CD4-positive, CD25-positive, alpha-beta regulatory T cell (primary cell): ENCODE results near the gene ATN1. TPM values are rescaled to one million over a fixed set of nuclear protein-coding genes. Genes with fewer than 3 reads are reported as not detected.

Source experiments
- ATAC-seq, 2 donors: fragments of 150-1000 bp; cut with Tn5 transposase; one replicate each; pipeline ENCODE4 v1.10.0; 2021; ENCODE audit warnings: low read depth in 2 of 2, moderate number of reproducible peaks in 2 of 2, moderate library complexity in 1 of 2
- DNase-seq, 3 donors: peaks; one replicate each; pipeline versions ENCODE4 v3.0.0 to v3.0.0-alpha.2; 2012 to 2022; ENCODE audit warnings: mixed read lengths in 1 of 3
- H3K27ac ChIP-seq: one replicate; pipeline ENCODE4 v1.7.0; 2013; ENCODE audit warnings: mild to moderate bottlenecking, low read length; ENCODE audit not compliant: insufficient read depth, poor library complexity, severe bottlenecking
- H3K27me3 ChIP-seq: one replicate; pipeline ENCODE4 v1.7.0; 2013; ENCODE audit warnings: low read length; ENCODE audit not compliant: control insufficient read depth, insufficient read depth
- H3K36me3 ChIP-seq: one replicate; pipeline ENCODE4 v1.7.0; 2013; ENCODE audit warnings: mild to moderate bottlenecking, low read length, moderate library complexity; ENCODE audit not compliant: control insufficient read depth, insufficient read depth
- H3K4me1 ChIP-seq: 2 replicates; pipeline ENCODE4 v1.7.0; 2013; ENCODE audit warnings: mild to moderate bottlenecking, low read length; ENCODE audit not compliant: insufficient read depth, control insufficient read depth, poor library complexity, severe bottlenecking
- H3K4me3 ChIP-seq: one replicate; pipeline ENCODE4 v1.7.0; 2013; ENCODE audit warnings: low read depth, mild to moderate bottlenecking, low read length, moderate library complexity
- H3K9me3 ChIP-seq, 2 experiments: 1 replicate in 1 of 2; 2 replicates in 1 of 2; pipeline ENCODE4 v1.7.0; 2013; ENCODE audit warnings: low read length in 2 of 2, mild to moderate bottlenecking in 1 of 2, moderate library complexity in 1 of 2; ENCODE audit not compliant: control insufficient read depth in 2 of 2
- H3K27ac Mint-ChIP-seq, 3 donors: one replicate each; pipeline ENCODE4 v1.8.0; 2020 to 2022; ENCODE audit warnings: mild to moderate bottlenecking in 3 of 3, mixed read lengths in 3 of 3, moderate library complexity in 2 of 3
- H3K27me3 Mint-ChIP-seq: one replicate; pipeline ENCODE4 v1.8.0; 2022; ENCODE audit warnings: mild to moderate bottlenecking, mixed read lengths
- H3K36me3 Mint-ChIP-seq: one replicate; pipeline ENCODE4 v1.8.0; 2020; ENCODE audit warnings: mixed read lengths
- H3K4me1 Mint-ChIP-seq, 4 donors: one replicate each; pipeline ENCODE4 v1.8.0; 2020 to 2022; ENCODE audit warnings: mixed read lengths in 4 of 4, mild to moderate bottlenecking in 1 of 4
- H3K4me3 Mint-ChIP-seq, 4 donors: one replicate each; pipeline ENCODE4 v1.8.0; 2020 to 2022; ENCODE audit warnings: mild to moderate bottlenecking in 4 of 4, mixed read lengths in 4 of 4, moderate library complexity in 3 of 4
- H3K9me3 Mint-ChIP-seq, 7 donors: one replicate each; pipeline ENCODE4 v1.8.0; 2020 to 2022; ENCODE audit warnings: mixed read lengths in 7 of 7, mild to moderate bottlenecking in 3 of 7, moderate library complexity in 2 of 7
- polyA plus RNA-seq, 4 donors: library from polyadenylated mRNA; unstranded; fragments of 300-500 nt; fragmentation: Illumina TruSeq; gene quantifications; one replicate each; pipeline ENCODE4 v1.2.3, GENCODE V29; 2021
- total RNA-seq: library from RNA; stranded (reverse); gene quantifications from one replicate; pipeline ENCODE4 v1.2.3, GENCODE V29; 2022

The ATN1 gene
- total and polyA plus RNA-seq, 5 donors from 2014 or later, result 0.17 to 27.5 (median 0.60) TPM

GRCh38 chr12:6923851-6924250, 3.9 kb upstream of the ATN1 start:
- Histone ChIP-seq H3K27me3 (no peaks in the 10 kb centered on the region), H3K4me1 (peaks cover 20% of the 10 kb centered on the region), H3K27ac (peak overlapping the region; percentile 55), H3K9me3 (no peaks in the 10 kb centered on the region), H3K36me3 (peaks cover 14% of the 10 kb centered on the region), H3K4me3 (no peak overlapping the region)
- Mint-ChIP-seq H3K4me1 (peaks cover 0 to 36% (median 23%) of the 10 kb centered on the region in 4 donors), H3K36me3 (peaks cover 16% of the 10 kb centered on the region), H3K9me3 (no peaks in the 10 kb centered on the region), H3K4me3 (peak overlapping the region in 2 of 4 donors; percentile 80 to 97), H3K27ac (peak overlapping the region; percentile 93 to 96 (median 95)), H3K27me3 (no peaks in the 10 kb centered on the region)
- no peak for DNase-seq
- no peak for ATAC-seq

- Histone ChIP-seq H3K4me3 (no peak overlapping the region), H3K4me1 (peaks cover 31% of the 10 kb centered on the region), H3K27ac (peak overlapping the region; percentile 55), H3K36me3 (peaks cover 9% of the 10 kb centered on the region), H3K9me3 (no peaks in the 10 kb centered on the region), H3K27me3 (no peaks in the 10 kb centered on the region)
- Mint-ChIP-seq H3K27me3 (no peaks in the 10 kb centered on the region), H3K36me3 (peaks cover 3% of the 10 kb centered on the region), H3K9me3 (no peaks in the 10 kb centered on the region), H3K4me1 (peaks cover 6 to 43% (median 31%) of the 10 kb centered on the region in 4 donors), H3K4me3 (peak overlapping the region; percentile 43 to 97 (median 67)), H3K27ac (peak overlapping the region in 2 of 3 donors; percentile 93 to 96)
- DNase-seq, result no peak
- ATAC-seq, result no peak
Measured at GRCh38 chr12:6925239-6925539, 2.6 kb upstream of the ATN1 start.

GRCh38 chr12:6925540-6926279, 2.0 kb upstream of the ATN1 start:
- Histone ChIP-seq H3K4me1 (peaks cover 31% of the 10 kb centered on the region), H3K9me3 (no peaks in the 10 kb centered on the region), H3K27me3 (no peaks in the 10 kb centered on the region), H3K4me3 (no peak overlapping the region), H3K36me3 (peaks cover 9% of the 10 kb centered on the region), H3K27ac (no peak overlapping the region)
- Mint-ChIP-seq H3K36me3 (peaks cover 3% of the 10 kb centered on the region), H3K27ac (peak overlapping the region in 2 of 3 donors; percentile 93 to 96), H3K27me3 (no peaks in the 10 kb centered on the region), H3K4me3 (peak overlapping the region; percentile 74 to 94 (median 88)), H3K9me3 (no peaks in the 10 kb centered on the region), H3K4me1 (peaks cover 6 to 46% (median 33%) of the 10 kb centered on the region in 4 donors)
- ATAC-seq (no peak), DNase-seq (no peak)

GRCh38 chr12:6928022-6928702, 403 bp downstream of the ATN1 start:
- H3K36me3 ChIP-seq, result no peaks in the 10 kb centered on the region
- peak overlapping the region; percentile 75 for H3K27ac ChIP-seq
- ATAC-seq (peak in 1 of 2 donors; percentile 3), DNase-seq (peak in 1 of 3 donors; percentile 31)
- Mint-ChIP-seq H3K27ac (peak overlapping the region; percentile 94 to 95 (median 94)), H3K4me1 (peaks cover 10 to 64% (median 41%) of the 10 kb centered on the region in 4 donors), H3K9me3 (no peaks in the 10 kb centered on the region), H3K27me3 (no peaks in the 10 kb centered on the region), H3K36me3 (no peaks in the 10 kb centered on the region), H3K4me3 (peak overlapping the region; percentile 74 to 94 (median 90))
- H3K9me3 ChIP-seq, result no peaks in the 10 kb centered on the region
- H3K4me3 ChIP-seq, result no peak overlapping the region
- peaks cover 37% of the 10 kb centered on the region for H3K4me1 ChIP-seq
- no peaks in the 10 kb centered on the region for H3K27me3 ChIP-seq

- no peaks in the 10 kb centered on the region for H3K9me3 ChIP-seq
- Mint-ChIP-seq H3K4me1 (peaks cover 10 to 69% (median 42%) of the 10 kb centered on the region in 4 donors), H3K27ac (peak overlapping the region; percentile 94 to 95 (median 94)), H3K36me3 (peaks cover 1% of the 10 kb centered on the region), H3K27me3 (no peaks in the 10 kb centered on the region), H3K9me3 (no peaks in the 10 kb centered on the region), H3K4me3 (peak overlapping the region; percentile 74 to 94 (median 90))
- H3K4me1 ChIP-seq, result peaks cover 37% of the 10 kb centered on the region
- no peak for ATAC-seq
- H3K4me3 ChIP-seq, result peak overlapping the region; percentile 53
- no peak for DNase-seq
- no peaks in the 10 kb centered on the region for H3K27me3 ChIP-seq
- H3K36me3 ChIP-seq, result no peaks in the 10 kb centered on the region
- H3K27ac ChIP-seq, result peak overlapping the region; percentile 75
Measured at GRCh38 chr12:6928703-6929407, 1.1 kb downstream of the ATN1 start.

- Histone ChIP-seq H3K4me1 (peaks cover 29% of the 10 kb centered on the region), H3K9me3 (no peaks in the 10 kb centered on the region), H3K36me3 (no peaks in the 10 kb centered on the region), H3K4me3 (peak overlapping the region; percentile 53), H3K27ac (peak overlapping the region; percentile 75), H3K27me3 (no peaks in the 10 kb centered on the region)
- Mint-ChIP-seq H3K9me3 (no peaks in the 10 kb centered on the region), H3K27ac (peak overlapping the region; percentile 94 to 95 (median 94)), H3K27me3 (no peaks in the 10 kb centered on the region), H3K4me1 (peaks cover 10 to 68% (median 37%) of the 10 kb centered on the region in 4 donors), H3K36me3 (peaks cover 8% of the 10 kb centered on the region), H3K4me3 (peak overlapping the region; percentile 74 to 94 (median 90))
- ATAC-seq, result no peak
- no peak for DNase-seq
Measured at GRCh38 chr12:6929466-6930452, 2.0 kb downstream of the ATN1 start.

- peak in 1 of 2 donors; percentile 14 for ATAC-seq
- Mint-ChIP-seq H3K4me3 (peak overlapping the region in 3 of 4 donors; percentile 21 to 76 (median 55)), H3K36me3 (peaks cover 12% of the 10 kb centered on the region)
Measured at GRCh38 chr12:6932766-6933165, 5.0 kb downstream of the ATN1 start.

More at GRCh38 chr12:6932766-6933165, 5.0 kb downstream of the ATN1 start:
- Mint-ChIP-seq H3K9me3 (no peaks in the 10 kb centered on the region), H3K27me3 (no peaks in the 10 kb centered on the region), H3K27ac (peak overlapping the region; percentile 70 to 92 (median 80)), H3K4me1 (peaks cover 10 to 73% (median 41%) of the 10 kb centered on the region in 4 donors)
- DNase-seq, result peak in 1 of 3 donors; percentile 69
- Histone ChIP-seq H3K4me3 (peak overlapping the region; percentile 1), H3K27ac (peak overlapping the region; percentile 38), H3K9me3 (no peaks in the 10 kb centered on the region), H3K36me3 (peaks cover 5% of the 10 kb centered on the region), H3K27me3 (no peaks in the 10 kb centered on the region), H3K4me1 (peaks cover 42% of the 10 kb centered on the region)
